Measurements from ENCODE around the gene BRPF3. TPM values are rescaled to one million over a fixed set of nuclear protein-coding genes. Genes with fewer than 3 reads are reported as not detected.

BRPF3 gene
- total RNA-seq, 1 experiment from 2014 or later = 19.4 TPM

DNA sequence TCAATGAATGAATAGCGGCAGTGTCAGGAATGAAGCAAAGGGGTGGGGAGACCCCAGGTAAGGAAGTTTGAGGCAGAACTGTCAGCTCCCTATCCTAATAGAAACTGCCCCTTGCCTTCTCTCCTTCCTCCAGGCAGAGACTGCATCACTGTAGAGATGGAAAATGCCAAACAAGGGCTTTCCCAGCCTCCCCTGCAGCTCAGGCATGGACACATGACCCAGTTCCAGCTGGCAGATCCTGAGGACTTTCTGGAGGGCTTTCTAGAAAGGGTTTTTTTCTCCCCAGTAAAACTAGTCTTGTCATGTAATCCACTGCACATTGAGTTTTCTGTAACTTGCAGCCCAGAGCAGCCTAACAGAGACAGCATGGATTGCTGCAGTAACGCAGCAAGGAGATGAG lies 55.5 kb downstream of the BRPF3 start:
- Mint-ChIP-seq H3K27me3 (ENCODE audit: insufficient read depth, unreplicated experiment) (peaks cover 12% of the 10 kb centered on the region), H3K4me1 (ENCODE audit: insufficient read depth, unreplicated experiment) (peaks cover 4% of the 10 kb centered on the region), H3K9me3 (ENCODE audit: unreplicated experiment) (no peaks in the 10 kb centered on the region), H3K27ac (ENCODE audit: low read depth, unreplicated experiment) (no peak overlapping the region), H3K36me3 (ENCODE audit: insufficient read depth, unreplicated experiment) (no peaks in the 10 kb centered on the region), H3K4me3 (ENCODE audit: unreplicated experiment) (no peak overlapping the region)
- TF ChIP-seq, protein P1, sequence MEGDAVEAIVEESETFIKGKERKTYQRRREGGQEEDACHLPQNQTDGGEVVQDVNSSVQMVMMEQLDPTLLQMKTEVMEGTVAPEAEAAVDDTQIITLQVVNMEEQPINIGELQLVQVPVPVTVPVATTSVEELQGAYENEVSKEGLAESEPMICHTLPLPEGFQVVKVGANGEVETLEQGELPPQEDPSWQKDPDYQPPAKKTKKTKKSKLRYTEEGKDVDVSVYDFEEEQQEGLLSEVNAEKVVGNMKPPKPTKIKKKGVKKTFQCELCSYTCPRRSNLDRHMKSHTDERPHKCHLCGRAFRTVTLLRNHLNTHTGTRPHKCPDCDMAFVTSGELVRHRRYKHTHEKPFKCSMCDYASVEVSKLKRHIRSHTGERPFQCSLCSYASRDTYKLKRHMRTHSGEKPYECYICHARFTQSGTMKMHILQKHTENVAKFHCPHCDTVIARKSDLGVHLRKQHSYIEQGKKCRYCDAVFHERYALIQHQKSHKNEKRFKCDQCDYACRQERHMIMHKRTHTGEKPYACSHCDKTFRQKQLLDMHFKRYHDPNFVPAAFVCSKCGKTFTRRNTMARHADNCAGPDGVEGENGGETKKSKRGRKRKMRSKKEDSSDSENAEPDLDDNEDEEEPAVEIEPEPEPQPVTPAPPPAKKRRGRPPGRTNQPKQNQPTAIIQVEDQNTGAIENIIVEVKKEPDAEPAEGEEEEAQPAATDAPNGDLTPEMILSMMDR (IDR thresholded peaks at IDR 0.05; ENCODE audit: unreplicated experiment) = no peak
- intact Hi-C loops (cut with micrococcal nuclease) = no loop called here
- ChIA-PET POLR2A (no interaction called here), CTCF (interaction anchor here (1.0 kb wide), 1 partner anchor 16 kb away, joined by 3 read pairs; no protein-coding TSS in a partner anchor)
- no peak for DNase-seq (ENCODE audit: unreplicated experiment)
- no TSS peak for BruUV-seq (replicated peaks)

DNA sequence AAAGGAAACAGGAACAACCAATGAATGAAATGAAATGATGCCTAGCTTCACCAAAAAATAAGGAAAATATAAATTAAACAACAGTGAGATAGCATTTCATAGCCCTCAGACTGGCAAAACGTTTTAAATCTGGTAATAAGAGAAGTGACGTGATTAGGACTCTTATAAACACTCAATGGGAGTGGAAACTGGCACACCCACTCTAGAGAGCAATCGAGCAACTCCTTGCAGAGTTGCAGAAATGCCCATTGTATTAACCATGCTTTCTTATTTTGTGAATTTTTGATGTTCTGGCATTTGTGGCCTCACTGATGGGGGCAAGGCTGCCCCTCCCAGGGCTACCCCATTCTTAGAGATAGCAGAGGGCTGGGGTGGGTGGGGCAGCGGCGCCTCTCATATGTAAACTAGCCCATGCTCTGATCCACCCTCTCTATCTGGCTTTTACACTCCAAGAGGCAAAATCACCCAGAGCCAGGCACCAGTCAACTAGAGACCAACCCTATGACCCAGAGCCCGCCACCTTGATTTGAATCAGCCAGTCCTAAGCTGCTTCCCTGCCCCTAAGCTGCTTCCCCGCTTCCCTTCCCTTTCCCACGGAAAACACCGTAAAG lies 67.0 kb downstream of the BRPF3 start:
- CTCF ChIA-PET = no interaction called here
- H3K27me3 Mint-ChIP-seq (ENCODE audit: insufficient read depth, unreplicated experiment) = peaks cover 54% of the 10 kb centered on the region

DNA sequence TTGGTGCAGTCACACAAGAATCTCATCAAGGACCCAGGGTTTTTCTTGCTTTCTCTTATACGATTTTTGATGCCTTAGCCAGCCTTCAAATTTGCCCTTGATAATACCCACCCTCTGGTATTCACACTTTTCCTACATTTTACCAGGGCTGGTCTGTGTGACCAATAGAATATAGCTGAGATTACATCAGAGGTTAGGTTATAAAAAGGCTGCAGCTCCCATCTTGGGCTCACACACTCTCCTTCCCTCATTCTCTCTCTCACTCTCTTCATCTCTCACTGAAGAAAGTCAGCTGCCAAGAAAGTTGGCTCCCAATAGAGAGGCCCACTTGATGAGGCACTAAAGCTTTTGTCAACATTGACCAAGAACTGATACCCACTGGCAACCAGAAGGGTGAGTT lies 69.2 kb downstream of the BRPF3 start:
- CTCF ChIA-PET = interaction anchor here (0.7 kb wide), 1 partner anchor 12 kb away, joined by 3 read pairs; no protein-coding TSS in a partner anchor

More for the DNA sequence above, 67.0 kb downstream of the BRPF3 start:
- Mint-ChIP-seq H3K36me3 (ENCODE audit: insufficient read depth, unreplicated experiment) (no peaks in the 10 kb centered on the region), H3K27ac (ENCODE audit: low read depth, unreplicated experiment) (no peak overlapping the region), H3K4me3 (ENCODE audit: unreplicated experiment) (no peak overlapping the region), H3K9me3 (ENCODE audit: unreplicated experiment) (no peaks in the 10 kb centered on the region), H3K4me1 (ENCODE audit: insufficient read depth, unreplicated experiment) (peaks cover 13% of the 10 kb centered on the region)
- intact Hi-C loops (cut with micrococcal nuclease) = no loop called here
- no TSS peak for BruUV-seq (replicated peaks)
- DNase-seq (ENCODE audit: unreplicated experiment) = no peak
- TF ChIP-seq, protein P1 (IDR thresholded peaks at IDR 0.05; ENCODE audit: unreplicated experiment) = no peak
- POLR2A ChIA-PET = interaction anchor here (1.3 kb wide), 1 partner anchor 8 kb away, joined by 4 read pairs; no protein-coding TSS in a partner anchor

DNA sequence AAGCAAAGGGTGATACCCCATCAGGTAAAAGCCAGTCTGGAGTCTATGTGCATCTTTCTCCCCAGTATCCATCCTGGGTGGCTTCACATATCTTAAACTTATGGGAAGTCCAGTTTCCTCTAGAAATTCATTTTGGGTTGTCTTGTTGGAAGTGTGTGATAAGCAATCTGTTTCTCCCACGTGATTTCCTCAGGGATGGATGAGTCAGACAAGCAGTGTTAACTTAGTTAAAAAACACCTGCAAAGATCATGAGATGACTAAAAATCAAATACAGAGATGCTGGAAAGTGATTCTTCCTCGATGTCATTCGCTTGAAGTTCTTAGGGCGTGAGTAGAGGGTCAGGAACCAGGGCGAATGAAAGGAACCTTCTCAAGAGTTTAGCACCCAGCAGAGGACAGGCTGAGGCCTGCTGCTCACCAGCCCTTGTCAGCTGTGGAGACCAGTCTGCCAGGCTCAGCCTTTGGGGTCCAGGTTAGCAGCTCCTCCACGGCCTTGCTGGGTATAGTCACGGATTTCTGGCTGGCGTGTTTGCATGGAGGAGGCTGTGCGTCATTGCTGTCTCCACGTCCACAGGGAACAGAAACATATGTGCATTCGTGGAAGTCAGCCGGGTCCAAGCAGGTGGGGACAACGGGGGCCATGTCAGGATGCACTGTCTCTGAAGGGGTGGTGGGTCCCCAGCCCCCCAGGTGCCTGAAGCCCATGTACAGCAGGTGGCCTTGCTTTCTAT lies 70.5 kb downstream of the BRPF3 start:
- ChIA-PET POLR2A (no interaction called here), CTCF (interaction anchor here (0.7 kb wide), 1 partner anchor 499 kb away, joined by 3 read pairs; no protein-coding TSS in a partner anchor)
- TF ChIP-seq, protein P1 (IDR thresholded peaks at IDR 0.05; ENCODE audit: unreplicated experiment) = no peak
- H3K4me1 Mint-ChIP-seq (ENCODE audit: insufficient read depth, unreplicated experiment) = peaks cover 18% of the 10 kb centered on the region
- H3K27ac Mint-ChIP-seq (ENCODE audit: low read depth, unreplicated experiment) = no peak overlapping the region
- BruUV-seq (replicated peaks) = no TSS peak
- no peak overlapping the region for H3K4me3 Mint-ChIP-seq (ENCODE audit: unreplicated experiment)
- H3K27me3 Mint-ChIP-seq (ENCODE audit: insufficient read depth, unreplicated experiment) = peaks cover 52% of the 10 kb centered on the region
- no peaks in the 10 kb centered on the region for H3K9me3 Mint-ChIP-seq (ENCODE audit: unreplicated experiment)
- no peak for DNase-seq (ENCODE audit: unreplicated experiment)
- H3K36me3 Mint-ChIP-seq (ENCODE audit: insufficient read depth, unreplicated experiment) = no peaks in the 10 kb centered on the region
- intact Hi-C loops (cut with micrococcal nuclease) = no loop called here

More for the DNA sequence above, 69.2 kb downstream of the BRPF3 start:
- Mint-ChIP-seq H3K27ac (ENCODE audit: low read depth, unreplicated experiment) (no peak overlapping the region), H3K4me3 (ENCODE audit: unreplicated experiment) (no peak overlapping the region), H3K9me3 (ENCODE audit: unreplicated experiment) (no peaks in the 10 kb centered on the region), H3K4me1 (ENCODE audit: insufficient read depth, unreplicated experiment) (peaks cover 18% of the 10 kb centered on the region), H3K27me3 (ENCODE audit: insufficient read depth, unreplicated experiment) (peaks cover 52% of the 10 kb centered on the region), H3K36me3 (ENCODE audit: insufficient read depth, unreplicated experiment) (no peaks in the 10 kb centered on the region)
- intact Hi-C loops (cut with micrococcal nuclease) = no loop called here
- DNase-seq (ENCODE audit: unreplicated experiment) = no peak
- POLR2A ChIA-PET = no interaction called here
- TF ChIP-seq, protein P1 (IDR thresholded peaks at IDR 0.05; ENCODE audit: unreplicated experiment) = no peak
- no TSS peak for BruUV-seq (replicated peaks)

Data from MCF 10A (cell line).